ENCODE measurements around the gene ZNF212.

Gene ZNF212

DNA sequence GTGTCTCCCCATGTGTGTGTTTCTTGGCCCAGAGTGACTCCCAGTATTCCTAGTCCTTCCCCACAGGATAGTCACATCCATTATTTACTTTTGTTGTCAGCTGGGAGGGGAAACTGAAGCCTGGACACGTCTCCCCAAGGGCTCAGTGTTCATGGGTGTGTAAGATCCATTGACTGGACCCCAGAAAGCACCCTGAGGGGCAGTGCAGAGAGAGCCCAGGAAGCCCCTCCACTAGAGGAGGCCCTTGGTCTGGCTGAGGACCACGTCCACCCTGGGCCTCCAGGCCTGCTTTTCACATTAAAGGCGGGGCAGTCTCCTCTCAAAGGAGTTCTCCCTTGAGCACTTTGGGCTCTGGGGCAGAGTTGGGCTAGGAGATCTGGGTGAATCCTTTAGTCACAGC lies 43.9 kb downstream of the ZNF212 start:
- Histone ChIP-seq H3K9ac (ENCODE audit: low read length) (no peak overlapping the region), H3K4me3 (ENCODE audit: low read length) (no peak overlapping the region), H3K27me3 (ENCODE audit: control insufficient read depth, insufficient read depth, low read length) (peaks cover 4% of the 10 kb centered on the region), H3K4me1 (ENCODE audit: control insufficient read depth, insufficient read depth, low read length) (peaks cover 16% of the 10 kb centered on the region), H3K36me3 (ENCODE audit: control insufficient read depth, insufficient read depth, low read length) (peaks cover under 1% of the 10 kb centered on the region), H3K9me3 (ENCODE audit: control insufficient read depth, low read length) (no peaks in the 10 kb centered on the region)

DNA sequence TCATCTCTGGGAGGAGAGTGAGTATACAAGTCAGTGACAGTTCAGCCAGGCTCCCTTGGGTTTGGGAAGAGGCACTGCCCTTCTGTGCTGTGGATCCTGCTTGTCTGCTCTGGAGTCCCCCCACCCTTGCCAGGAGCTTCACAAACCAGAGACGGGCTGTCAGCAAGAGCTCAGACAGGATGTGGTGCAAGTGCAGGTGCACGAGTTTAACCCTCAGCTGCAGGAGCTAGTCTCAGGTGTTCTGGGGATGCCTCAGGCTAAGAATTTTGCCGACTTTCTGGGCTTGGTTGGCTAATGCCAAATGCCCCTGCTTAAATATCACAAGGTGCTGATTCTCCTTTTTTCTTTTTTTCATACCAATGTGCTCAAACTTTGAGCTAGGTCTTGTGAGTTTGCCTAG lies 44.9 kb downstream of the ZNF212 start:
- Histone ChIP-seq H3K9me3 (ENCODE audit: control insufficient read depth, low read length) (no peaks in the 10 kb centered on the region), H3K27me3 (ENCODE audit: control insufficient read depth, insufficient read depth, low read length) (peaks cover 4% of the 10 kb centered on the region), H3K9ac (ENCODE audit: low read length) (peak overlapping the region; percentile 50), H3K4me1 (ENCODE audit: control insufficient read depth, insufficient read depth, low read length) (peaks cover 16% of the 10 kb centered on the region), H3K36me3 (ENCODE audit: control insufficient read depth, insufficient read depth, low read length) (no peaks in the 10 kb centered on the region), H3K4me3 (ENCODE audit: low read length) (no peak overlapping the region)

GRCh38 chr7:149284850-149285585 lies 45.6 kb downstream of the ZNF212 start:
- Histone ChIP-seq H3K9me3 (ENCODE audit: control insufficient read depth, low read length) (no peaks in the 10 kb centered on the region), H3K9ac (ENCODE audit: low read length) (peak overlapping the region; percentile 59), H3K27me3 (ENCODE audit: control insufficient read depth, insufficient read depth, low read length) (peaks cover 4% of the 10 kb centered on the region), H3K36me3 (ENCODE audit: control insufficient read depth, insufficient read depth, low read length) (no peaks in the 10 kb centered on the region), H3K4me3 (ENCODE audit: low read length) (peak overlapping the region; percentile 77), H3K4me1 (ENCODE audit: control insufficient read depth, insufficient read depth, low read length) (peaks cover 16% of the 10 kb centered on the region)

GRCh38 chr7:149285603-149286002 lies 46.2 kb downstream of the ZNF212 start:
- Histone ChIP-seq H3K9me3 (ENCODE audit: control insufficient read depth, low read length) (no peaks in the 10 kb centered on the region), H3K27me3 (ENCODE audit: control insufficient read depth, insufficient read depth, low read length) (peaks cover 4% of the 10 kb centered on the region), H3K4me3 (ENCODE audit: low read length) (peak overlapping the region; percentile 77), H3K36me3 (ENCODE audit: control insufficient read depth, insufficient read depth, low read length) (no peaks in the 10 kb centered on the region), H3K9ac (ENCODE audit: low read length) (peak overlapping the region; percentile 59), H3K4me1 (ENCODE audit: control insufficient read depth, insufficient read depth, low read length) (peaks cover 16% of the 10 kb centered on the region)

- no peak overlapping the region for H3K9ac ChIP-seq (ENCODE audit: low read length)
- no peak overlapping the region for H3K4me3 ChIP-seq (ENCODE audit: low read length)
- H3K27me3 ChIP-seq (ENCODE audit: control insufficient read depth, insufficient read depth, low read length) = peaks cover 4% of the 10 kb centered on the region
- no peaks in the 10 kb centered on the region for H3K36me3 ChIP-seq (ENCODE audit: control insufficient read depth, insufficient read depth, low read length)
- H3K4me1 ChIP-seq (ENCODE audit: control insufficient read depth, insufficient read depth, low read length) = peaks cover 16% of the 10 kb centered on the region
- H3K9me3 ChIP-seq (ENCODE audit: control insufficient read depth, low read length) = no peaks in the 10 kb centered on the region
Observed at GRCh38 chr7:149286811-149287400, 47.5 kb downstream of the ZNF212 start.

DNA sequence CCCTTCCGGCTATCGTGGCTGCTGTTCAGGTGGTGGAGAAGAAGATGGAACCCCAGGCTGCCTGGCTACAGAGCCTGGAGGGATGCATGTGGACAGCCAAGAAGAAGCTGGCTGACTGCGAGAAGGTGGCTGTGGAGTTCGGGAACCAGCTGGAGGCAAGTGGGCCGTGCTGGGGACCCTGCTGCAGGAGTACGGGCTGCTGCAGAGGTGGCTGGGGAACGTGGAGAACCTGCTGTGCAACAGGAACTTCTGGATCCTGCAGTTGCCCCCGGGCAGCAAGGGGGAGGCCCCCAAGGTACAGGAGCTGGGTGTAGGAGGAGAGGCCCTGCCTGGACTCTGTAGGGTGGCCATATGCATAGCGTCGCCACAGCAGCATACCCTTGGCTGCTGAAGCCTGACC lies 48.2 kb downstream of the ZNF212 start:
- H3K27me3 ChIP-seq (ENCODE audit: control insufficient read depth, insufficient read depth, low read length) = peaks cover 4% of the 10 kb centered on the region
- H3K4me1 ChIP-seq (ENCODE audit: control insufficient read depth, insufficient read depth, low read length) = peaks cover 16% of the 10 kb centered on the region
- no peaks in the 10 kb centered on the region for H3K36me3 ChIP-seq (ENCODE audit: control insufficient read depth, insufficient read depth, low read length)
- H3K4me3 ChIP-seq (ENCODE audit: low read length) = no peak overlapping the region
- no peaks in the 10 kb centered on the region for H3K9me3 ChIP-seq (ENCODE audit: control insufficient read depth, low read length)
- no peak overlapping the region for H3K9ac ChIP-seq (ENCODE audit: low read length)

- Histone ChIP-seq H3K4me3 (ENCODE audit: low read length) (no peak overlapping the region), H3K27me3 (ENCODE audit: control insufficient read depth, insufficient read depth, low read length) (peaks cover 4% of the 10 kb centered on the region), H3K9me3 (ENCODE audit: control insufficient read depth, low read length) (no peaks in the 10 kb centered on the region), H3K4me1 (ENCODE audit: control insufficient read depth, insufficient read depth, low read length) (peaks cover 16% of the 10 kb centered on the region), H3K9ac (ENCODE audit: low read length) (no peak overlapping the region), H3K36me3 (ENCODE audit: control insufficient read depth, insufficient read depth, low read length) (no peaks in the 10 kb centered on the region)
Observed at GRCh38 chr7:149289262-149289661, 49.8 kb downstream of the ZNF212 start.

DNA sequence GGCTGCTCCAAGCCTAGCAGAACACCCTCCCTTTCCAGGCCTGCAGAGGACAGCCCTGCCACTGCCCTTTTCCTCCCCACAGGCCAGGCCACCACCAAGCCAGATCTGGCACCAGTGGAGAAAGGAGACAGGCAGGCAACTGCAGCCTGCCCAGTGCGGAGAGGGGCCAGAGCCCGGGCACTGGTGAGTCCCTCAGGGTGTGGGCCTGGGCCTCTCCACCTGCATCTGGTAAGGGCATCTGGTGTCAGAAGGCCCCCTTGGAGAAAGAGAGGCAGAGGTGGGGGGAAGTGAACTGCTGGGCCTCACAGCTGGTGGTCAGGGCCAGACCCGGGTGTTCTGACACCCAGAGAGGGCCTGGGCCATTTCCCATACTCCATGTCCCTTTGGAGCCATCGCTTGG lies 50.4 kb downstream of the ZNF212 start:
- Histone ChIP-seq H3K27me3 (ENCODE audit: control insufficient read depth, insufficient read depth, low read length) (peaks cover 4% of the 10 kb centered on the region), H3K4me1 (ENCODE audit: control insufficient read depth, insufficient read depth, low read length) (peaks cover 11% of the 10 kb centered on the region), H3K36me3 (ENCODE audit: control insufficient read depth, insufficient read depth, low read length) (no peaks in the 10 kb centered on the region), H3K9me3 (ENCODE audit: control insufficient read depth, low read length) (no peaks in the 10 kb centered on the region), H3K9ac (ENCODE audit: low read length) (no peak overlapping the region), H3K4me3 (ENCODE audit: low read length) (no peak overlapping the region)

DNA sequence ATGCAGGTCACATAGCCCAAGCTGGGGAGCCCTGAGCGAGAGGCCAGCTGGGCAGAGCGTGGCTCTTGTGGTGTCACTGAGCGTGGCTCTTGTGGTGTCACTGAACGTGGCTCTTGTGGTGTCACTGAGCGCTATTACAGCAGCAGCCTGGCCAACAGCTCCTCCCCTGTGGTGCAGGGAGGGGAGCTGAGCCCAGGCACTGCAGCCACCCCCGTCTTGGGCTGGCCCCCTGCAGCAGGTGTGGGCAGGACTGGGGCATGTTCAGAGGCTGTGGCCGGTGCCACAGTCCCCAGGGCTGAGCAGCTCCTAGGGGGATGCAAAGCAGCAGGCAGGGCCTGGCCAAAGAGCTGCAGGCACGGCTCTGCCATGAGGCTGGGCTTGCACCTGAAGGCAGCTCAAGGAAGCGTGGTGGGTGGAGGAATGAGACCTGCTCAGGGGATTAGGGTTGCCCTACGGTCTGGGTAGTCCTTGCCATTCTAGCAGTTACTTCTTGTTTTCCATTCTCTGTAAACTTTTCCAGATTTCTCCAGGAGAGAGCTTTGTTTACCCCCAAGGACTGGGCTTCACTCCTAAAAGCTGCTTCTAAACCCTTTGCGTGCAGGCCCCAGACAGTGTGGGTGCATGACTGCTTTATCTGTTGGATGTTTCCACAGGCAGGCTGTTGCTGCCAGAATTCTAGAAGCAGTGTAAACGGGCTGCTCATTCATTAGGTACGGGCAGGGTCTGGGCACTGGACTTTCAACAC lies 51.8 kb downstream of the ZNF212 start:
- no peaks in the 10 kb centered on the region for H3K27me3 ChIP-seq (ENCODE audit: control insufficient read depth, insufficient read depth, low read length)
- H3K4me3 ChIP-seq (ENCODE audit: low read length) = no peak overlapping the region
- H3K4me1 ChIP-seq (ENCODE audit: control insufficient read depth, insufficient read depth, low read length) = peaks cover 4% of the 10 kb centered on the region
- no peaks in the 10 kb centered on the region for H3K9me3 ChIP-seq (ENCODE audit: control insufficient read depth, low read length)
- H3K9ac ChIP-seq (ENCODE audit: low read length) = no peak overlapping the region
- no peaks in the 10 kb centered on the region for H3K36me3 ChIP-seq (ENCODE audit: control insufficient read depth, insufficient read depth, low read length)

- H3K27me3 ChIP-seq (ENCODE audit: control insufficient read depth, insufficient read depth, low read length) = no peaks in the 10 kb centered on the region
- H3K9ac ChIP-seq (ENCODE audit: low read length) = no peak overlapping the region
- H3K9me3 ChIP-seq (ENCODE audit: control insufficient read depth, low read length) = no peaks in the 10 kb centered on the region
- H3K36me3 ChIP-seq (ENCODE audit: control insufficient read depth, insufficient read depth, low read length) = no peaks in the 10 kb centered on the region
- H3K4me3 ChIP-seq (ENCODE audit: low read length) = no peak overlapping the region
- H3K4me1 ChIP-seq (ENCODE audit: control insufficient read depth, insufficient read depth, low read length) = peaks cover 2% of the 10 kb centered on the region
Observed at GRCh38 chr7:149291781-149292461, 52.5 kb downstream of the ZNF212 start.

- Histone ChIP-seq H3K9me3 (ENCODE audit: control insufficient read depth, low read length) (no peaks in the 10 kb centered on the region), H3K27me3 (ENCODE audit: control insufficient read depth, insufficient read depth, low read length) (no peaks in the 10 kb centered on the region), H3K9ac (ENCODE audit: low read length) (no peak overlapping the region), H3K4me1 (ENCODE audit: control insufficient read depth, insufficient read depth, low read length) (no peaks in the 10 kb centered on the region), H3K4me3 (ENCODE audit: low read length) (no peak overlapping the region), H3K36me3 (ENCODE audit: control insufficient read depth, insufficient read depth, low read length) (no peaks in the 10 kb centered on the region)
Observed at GRCh38 chr7:149292462-149292823, 53.0 kb downstream of the ZNF212 start.

DNA sequence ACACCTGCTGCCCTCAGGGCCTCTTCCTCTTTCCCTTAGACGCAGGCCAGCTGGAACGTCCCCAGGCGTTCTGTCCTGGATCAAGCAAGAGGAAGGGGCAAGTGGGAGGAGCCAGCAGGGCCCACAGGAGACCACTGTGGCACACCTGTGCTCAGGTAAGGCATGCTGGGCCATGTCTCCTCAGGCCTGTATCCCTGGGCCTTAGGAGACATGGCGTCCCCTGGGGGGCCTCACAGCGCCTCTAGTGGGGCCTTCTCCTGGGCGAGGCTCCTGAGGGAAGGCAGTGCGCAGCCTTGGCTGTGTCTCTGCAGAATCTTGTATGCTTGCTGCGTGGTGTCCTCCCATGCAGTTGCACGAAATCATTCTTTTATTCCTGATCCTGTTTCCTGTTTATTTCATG lies 53.9 kb downstream of the ZNF212 start:
- Histone ChIP-seq H3K4me3 (ENCODE audit: low read length) (no peak overlapping the region), H3K4me1 (ENCODE audit: control insufficient read depth, insufficient read depth, low read length) (no peaks in the 10 kb centered on the region), H3K27me3 (ENCODE audit: control insufficient read depth, insufficient read depth, low read length) (no peaks in the 10 kb centered on the region), H3K36me3 (ENCODE audit: control insufficient read depth, insufficient read depth, low read length) (no peaks in the 10 kb centered on the region), H3K9ac (ENCODE audit: low read length) (no peak overlapping the region), H3K9me3 (ENCODE audit: control insufficient read depth, low read length) (no peaks in the 10 kb centered on the region)
